H9 (cell line): ENCODE measurements around the gene MYH11. TPM values are rescaled to one million over a fixed set of nuclear protein-coding genes. Genes with fewer than 3 reads are reported as not detected.

Source experiments
- DNase-seq: peaks from one replicate; pipeline ENCODE4 v3.0.0-alpha.2; 2017
- H2AFZ ChIP-seq: one replicate; pipeline ENCODE4 v1.6.1; 2013; ENCODE audit warnings: mild to moderate bottlenecking, low read length, control low read depth, moderate library complexity
- H2AK5ac ChIP-seq: 2 replicates; pipeline ENCODE4 v1.6.1; 2013; ENCODE audit warnings: low read length, control low read depth, mixed read lengths; ENCODE audit not compliant: insufficient read length
- H2BK120ac ChIP-seq: one replicate; pipeline ENCODE4 v1.6.1; 2013; ENCODE audit warnings: low read depth, mild to moderate bottlenecking, low read length, control low read depth, inconsistent platforms; ENCODE audit not compliant: poor library complexity, severe bottlenecking
- H2BK12ac ChIP-seq: 2 replicates; pipeline ENCODE4 v1.6.1; 2013; ENCODE audit warnings: low read length, control low read depth, mixed read lengths, low read depth; ENCODE audit not compliant: insufficient read length
- H2BK15ac ChIP-seq: 2 replicates; pipeline ENCODE4 v1.6.1; 2013; ENCODE audit warnings: low read depth, low read length, control low read depth
- H2BK20ac ChIP-seq: one replicate; pipeline ENCODE4 v1.6.1; 2013; ENCODE audit warnings: low read depth, mild to moderate bottlenecking, low read length, control low read depth, inconsistent platforms; ENCODE audit not compliant: poor library complexity, severe bottlenecking
- H2BK5ac ChIP-seq: 2 replicates; pipeline ENCODE4 v1.6.1; 2013; ENCODE audit warnings: low read length, control low read depth, mixed read lengths; ENCODE audit not compliant: insufficient read length
- H3K14ac ChIP-seq: 2 replicates; pipeline ENCODE4 v1.6.1; 2013; ENCODE audit warnings: low read length, control low read depth; ENCODE audit not compliant: insufficient read depth
- H3K18ac ChIP-seq: 2 replicates; pipeline ENCODE4 v1.6.1; 2013; ENCODE audit warnings: low read depth, mild to moderate bottlenecking, mixed read lengths, low read length, control low read depth; ENCODE audit not compliant: insufficient read length
- H3K23ac ChIP-seq: 2 replicates; pipeline ENCODE4 v1.6.1; 2013; ENCODE audit warnings: low read length, control low read depth, mixed read lengths, low read depth; ENCODE audit not compliant: insufficient read length
- H3K23me2 ChIP-seq: 2 replicates; pipeline ENCODE4 v1.6.1; 2013; ENCODE audit warnings: low read depth, mild to moderate bottlenecking, mixed read lengths, low read length, control low read depth; ENCODE audit not compliant: insufficient read length, poor library complexity, severe bottlenecking
- H3K27ac ChIP-seq: 2 replicates; pipeline ENCODE4 v1.5.1; 2013; ENCODE audit warnings: low read length, control low read depth, mixed read lengths, low read depth; ENCODE audit not compliant: insufficient read length
- H3K27me3 ChIP-seq: 2 replicates; pipeline ENCODE4 v1.6.1; 2013; ENCODE audit warnings: low read length, control low read depth, inconsistent platforms; ENCODE audit not compliant: insufficient read depth
- H3K4ac ChIP-seq: 2 replicates; pipeline ENCODE4 v1.6.1; 2013; ENCODE audit warnings: low read depth, mild to moderate bottlenecking, control low read depth, inconsistent platforms, low read length, moderate library complexity
- H3K4me1 ChIP-seq: 2 replicates; pipeline ENCODE4 v1.6.1; 2013; ENCODE audit warnings: low read length, control low read depth, inconsistent platforms; ENCODE audit not compliant: insufficient read depth
- H3K4me2 ChIP-seq: 2 replicates; pipeline ENCODE4 v1.6.1; 2013; ENCODE audit warnings: low read length, control low read depth, mixed read lengths; ENCODE audit not compliant: insufficient read length, insufficient read depth
- H3K56ac ChIP-seq: 2 replicates; pipeline ENCODE4 v1.6.1; 2013; ENCODE audit warnings: low read depth, mild to moderate bottlenecking, mixed read lengths, low read length, control low read depth; ENCODE audit not compliant: insufficient read length
- H3K79me1 ChIP-seq: 2 replicates; pipeline ENCODE4 v1.6.1; 2013; ENCODE audit warnings: low read depth, mild to moderate bottlenecking, moderate library complexity, low read length, control low read depth, inconsistent platforms; ENCODE audit not compliant: insufficient read depth, poor library complexity, severe bottlenecking
- H3K79me2 ChIP-seq: 2 replicates; pipeline ENCODE4 v1.6.1; 2013; ENCODE audit warnings: low read length, control low read depth, inconsistent platforms; ENCODE audit not compliant: insufficient read depth
- H3K9ac ChIP-seq: 2 replicates; pipeline ENCODE4 v1.6.1; 2013; ENCODE audit warnings: low read length, control low read depth, mixed read lengths; ENCODE audit not compliant: insufficient read length; ENCODE audit errors: extremely low read depth
- H3K9me3 ChIP-seq: one replicate; pipeline ENCODE4 v1.6.1; 2013; ENCODE audit warnings: low read depth, low read length, inconsistent platforms; ENCODE audit not compliant: control insufficient read depth
- H3T11ph ChIP-seq: one replicate; pipeline ENCODE4 v1.6.1; 2013; ENCODE audit warnings: mild to moderate bottlenecking, low read length, control low read depth, inconsistent platforms
- H4K20me1 ChIP-seq: one replicate; pipeline ENCODE4 v1.6.1; 2013; ENCODE audit not compliant: control insufficient read depth, insufficient read length, insufficient read depth
- H4K5ac ChIP-seq: 2 replicates; pipeline ENCODE4 v1.6.1; 2013; ENCODE audit warnings: low read depth, mild to moderate bottlenecking, mixed read lengths, low read length, control low read depth; ENCODE audit not compliant: insufficient read length
- H4K8ac ChIP-seq: replicated peaks from 2 replicates; pipeline ENCODE4 v1.6.1; 2013; ENCODE audit warnings: low read length, control low read depth, mixed read lengths, low read depth; ENCODE audit not compliant: insufficient read length
- H4K91ac ChIP-seq: 2 replicates; pipeline ENCODE4 v1.6.1; 2013; ENCODE audit warnings: low read depth, mild to moderate bottlenecking, moderate library complexity, mixed read lengths, low read length, control low read depth; ENCODE audit not compliant: insufficient read length
- H3K27ac Mint-ChIP-seq, 3 experiments: 2 replicates in 2 of 3; 3 replicates in 1 of 3; pipeline ENCODE4 v1.8.0; 2020 to 2021; ENCODE audit warnings: mixed read lengths in 3 of 3, mild to moderate bottlenecking in 1 of 3, moderate library complexity in 1 of 3
- H3K27me3 Mint-ChIP-seq: 2 replicates; pipeline ENCODE4 v1.8.0; 2021; ENCODE audit warnings: low read depth, mild to moderate bottlenecking, moderate library complexity, mixed read lengths
- H3K36me3 Mint-ChIP-seq, 3 experiments: 2 replicates in 2 of 3; 3 replicates in 1 of 3; pipeline ENCODE4 v1.8.0; 2020 to 2021; ENCODE audit warnings: low read depth in 3 of 3, mixed read lengths in 3 of 3; ENCODE audit not compliant: insufficient read depth in 1 of 3
- H3K4me1 Mint-ChIP-seq, 2 experiments: 2 replicates each; pipeline ENCODE4 v1.8.0; 2020; ENCODE audit warnings: mixed read lengths in 2 of 2
- H3K4me3 Mint-ChIP-seq, 2 experiments: 2 replicates in 1 of 2; 3 replicates in 1 of 2; pipeline ENCODE4 v1.8.0; 2020 to 2021; ENCODE audit warnings: mild to moderate bottlenecking in 2 of 2, mixed read lengths in 2 of 2, moderate library complexity in 1 of 2
- H3K9me3 Mint-ChIP-seq, 2 experiments: 2 replicates in 1 of 2; 3 replicates in 1 of 2; pipeline ENCODE4 v1.8.0; 2020; ENCODE audit warnings: mild to moderate bottlenecking in 2 of 2, mixed read lengths in 2 of 2, moderate library complexity in 1 of 2
- WGBS: extraction: QIAGEN DNeasy Blood & Tissue Kit; methylation state at CpG from one replicate; pipeline ENCODE4 v1.1.7; 2013; ENCODE audit warnings: missing lambda C conversion rate, low lambda C conversion rate, mixed read lengths; ENCODE audit not compliant: insufficient read length; ENCODE audit errors: extremely low coverage; 5-methylcytosine and 5-hydroxymethylcytosine counted together
- total RNA-seq: library from RNA; stranded (reverse); gene quantifications from 2 replicates; pipeline ENCODE4 v1.2.1, GENCODE V29; 2021
- TF ChIP-seq, protein P1 (sequence below): fragments of 200-600 bp; sonication (generic); conservative IDR thresholded peaks from 3 replicates; pipeline ENCODE4 v1.8.0; 2021; ENCODE audit warnings: antibody characterized with exemption, mild to moderate bottlenecking

The MYH11 gene
- total RNA-seq, 1 experiment from 2014 or later: 0.42 TPM

DNA sequence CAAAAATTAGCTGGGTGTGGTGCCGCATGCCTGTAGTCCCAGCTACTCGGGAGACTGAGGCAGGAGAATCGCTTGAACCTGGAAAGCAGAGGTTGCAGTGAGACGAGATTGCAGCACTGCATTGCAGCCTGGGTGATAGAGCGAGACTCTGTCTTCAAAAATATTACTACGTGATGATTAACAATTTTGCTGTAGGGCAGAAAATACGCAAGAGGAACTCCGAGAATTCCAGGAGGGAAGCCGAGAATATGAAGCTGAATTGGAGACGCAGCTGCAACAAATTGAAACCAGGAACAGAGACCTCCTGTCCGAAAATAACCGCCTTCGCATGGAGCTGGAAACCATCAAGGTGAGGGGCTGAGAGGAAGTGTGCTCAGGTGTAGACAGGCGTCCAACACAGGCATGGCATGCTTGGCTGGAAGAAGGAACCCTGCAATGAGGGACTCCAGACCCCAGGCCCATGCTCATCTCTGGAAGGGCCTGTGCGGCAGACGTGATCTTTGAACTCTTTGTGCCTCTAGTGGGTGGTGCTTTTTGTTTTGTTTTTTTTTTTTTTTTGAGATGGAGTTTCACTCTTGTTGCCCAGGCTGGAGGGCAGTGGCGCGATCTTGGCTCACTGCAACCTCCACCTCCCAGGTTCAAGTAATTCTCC lies 189.6 kb downstream of the MYH11 start:
- Histone ChIP-seq H3K14ac (no peak overlapping the region), H4K20me1 (no peaks in the 10 kb centered on the region), H3K4me1 (no peaks in the 10 kb centered on the region), H4K91ac (no peak overlapping the region), H2BK12ac (no peak overlapping the region), H3K9ac (no peak overlapping the region), H2BK120ac (no peak overlapping the region), H2AK5ac (no peak overlapping the region), H4K5ac (no peak overlapping the region), H3K4me2 (no peak overlapping the region), H3K27ac (no peak overlapping the region), H3K23ac (no peak overlapping the region), H2BK20ac (no peak overlapping the region), H2AFZ (no peak overlapping the region), H3K79me2 (no peaks in the 10 kb centered on the region), H3K9me3 (no peaks in the 10 kb centered on the region), H3K4ac (no peak overlapping the region), H3K18ac (no peak overlapping the region), H3K27me3 (no peaks in the 10 kb centered on the region), H3K79me1 (no peaks in the 10 kb centered on the region), H3K56ac (no peak overlapping the region), H4K8ac (no peak overlapping the region), H3T11ph (no peak overlapping the region), H3K23me2 (no peaks in the 10 kb centered on the region), H2BK5ac (no peak overlapping the region), H2BK15ac (no peak overlapping the region)
- Mint-ChIP-seq H3K4me3 (no peak overlapping the region), H3K9me3 (no peaks in the 10 kb centered on the region), H3K4me1 (no peaks in the 10 kb centered on the region), H3K27me3 (no peaks in the 10 kb centered on the region), H3K27ac (no peak overlapping the region), H3K36me3 (peaks cover 21 to 61% (median 47%) of the 10 kb centered on the region in 3 experiments; a peak in 6 of 7 replicates)
- TF ChIP-seq, protein P1, sequence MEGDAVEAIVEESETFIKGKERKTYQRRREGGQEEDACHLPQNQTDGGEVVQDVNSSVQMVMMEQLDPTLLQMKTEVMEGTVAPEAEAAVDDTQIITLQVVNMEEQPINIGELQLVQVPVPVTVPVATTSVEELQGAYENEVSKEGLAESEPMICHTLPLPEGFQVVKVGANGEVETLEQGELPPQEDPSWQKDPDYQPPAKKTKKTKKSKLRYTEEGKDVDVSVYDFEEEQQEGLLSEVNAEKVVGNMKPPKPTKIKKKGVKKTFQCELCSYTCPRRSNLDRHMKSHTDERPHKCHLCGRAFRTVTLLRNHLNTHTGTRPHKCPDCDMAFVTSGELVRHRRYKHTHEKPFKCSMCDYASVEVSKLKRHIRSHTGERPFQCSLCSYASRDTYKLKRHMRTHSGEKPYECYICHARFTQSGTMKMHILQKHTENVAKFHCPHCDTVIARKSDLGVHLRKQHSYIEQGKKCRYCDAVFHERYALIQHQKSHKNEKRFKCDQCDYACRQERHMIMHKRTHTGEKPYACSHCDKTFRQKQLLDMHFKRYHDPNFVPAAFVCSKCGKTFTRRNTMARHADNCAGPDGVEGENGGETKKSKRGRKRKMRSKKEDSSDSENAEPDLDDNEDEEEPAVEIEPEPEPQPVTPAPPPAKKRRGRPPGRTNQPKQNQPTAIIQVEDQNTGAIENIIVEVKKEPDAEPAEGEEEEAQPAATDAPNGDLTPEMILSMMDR: no peak
- no CpG with 5 or more reads among the region's 18 CpGs for WGBS
- no peak for DNase-seq
